GM19372 (cell line): ENCODE measurements around the gene DDX25.

Experiments
- ATAC-seq: cut with Tn5 transposase; IDR thresholded peaks from one replicate; pipeline ENCODE4 v1.9.1; 2021; ENCODE audit warnings: mild to moderate bottlenecking, low read depth, moderate library complexity; ENCODE audit not compliant: unreplicated experiment

DDX25 gene

GRCh38 chr11:125948278-125949051 lies 44.2 kb downstream of the DDX25 start:
- no peak for ATAC-seq

- ATAC-seq: no peak
Observed at GRCh38 chr11:125949271-125950177, 45.2 kb downstream of the DDX25 start.

GRCh38 chr11:125950178-125950490 lies 45.8 kb downstream of the DDX25 start:
- no peak for ATAC-seq

- no peak for ATAC-seq
Observed at GRCh38 chr11:125950696-125951651, 46.7 kb downstream of the DDX25 start.

DNA sequence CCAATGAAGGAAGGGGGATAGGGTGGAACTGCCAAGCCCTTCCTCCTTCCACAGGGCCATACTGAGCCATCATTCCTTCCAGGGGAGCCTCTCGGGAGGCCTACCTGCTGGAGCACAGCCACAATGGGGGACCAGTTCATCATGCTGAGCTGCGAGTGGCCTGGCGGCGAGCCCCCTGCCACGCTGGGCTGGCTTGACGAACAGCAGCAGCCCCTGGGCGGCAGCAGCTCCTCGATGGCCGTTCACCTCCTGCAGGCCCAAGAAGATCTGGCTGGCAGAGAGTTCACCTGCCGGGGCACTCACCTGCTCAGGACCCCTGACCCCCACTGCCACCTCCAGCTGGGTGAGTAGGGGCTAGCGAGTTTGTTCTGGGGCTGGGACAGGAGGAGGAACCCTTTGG lies 47.4 kb downstream of the DDX25 start:
- ATAC-seq: no peak

GRCh38 chr11:125952559-125952958 lies 48.3 kb downstream of the DDX25 start:
- no peak for ATAC-seq

- ATAC-seq: no peak
Observed at GRCh38 chr11:125952973-125953372, 48.7 kb downstream of the DDX25 start.

- no peak for ATAC-seq
Observed at GRCh38 chr11:125953401-125953935, 49.2 kb downstream of the DDX25 start.

- ATAC-seq: no peak
Observed at GRCh38 chr11:125954123-125954944, 50.0 kb downstream of the DDX25 start.

- ATAC-seq: no peak
Observed at GRCh38 chr11:125954945-125955640, 50.8 kb downstream of the DDX25 start.

DNA sequence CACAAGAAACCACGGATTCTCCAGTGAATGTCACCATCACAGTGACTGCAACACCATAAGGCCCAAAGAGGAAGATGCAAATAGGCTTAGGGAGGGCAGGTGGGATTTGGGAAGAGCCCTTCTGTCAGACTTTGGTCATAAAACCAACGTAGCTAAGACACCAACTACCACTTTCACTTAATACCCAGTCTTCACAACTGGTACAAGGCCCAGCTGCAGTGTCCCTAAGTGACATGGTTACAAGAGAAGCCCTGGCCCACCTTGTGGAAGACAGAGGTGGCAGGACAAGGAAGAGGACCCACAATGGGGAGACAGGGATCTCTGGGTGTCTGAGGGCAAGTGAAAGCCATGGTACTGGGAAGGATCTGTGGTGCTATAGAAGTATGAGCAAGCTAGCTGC lies 51.5 kb downstream of the DDX25 start:
- no peak for ATAC-seq

GRCh38 chr11:125956391-125957134 lies 52.3 kb downstream of the DDX25 start:
- ATAC-seq: no peak

- ATAC-seq: no peak
Observed at GRCh38 chr11:125957618-125958332, 53.5 kb downstream of the DDX25 start.

DNA sequence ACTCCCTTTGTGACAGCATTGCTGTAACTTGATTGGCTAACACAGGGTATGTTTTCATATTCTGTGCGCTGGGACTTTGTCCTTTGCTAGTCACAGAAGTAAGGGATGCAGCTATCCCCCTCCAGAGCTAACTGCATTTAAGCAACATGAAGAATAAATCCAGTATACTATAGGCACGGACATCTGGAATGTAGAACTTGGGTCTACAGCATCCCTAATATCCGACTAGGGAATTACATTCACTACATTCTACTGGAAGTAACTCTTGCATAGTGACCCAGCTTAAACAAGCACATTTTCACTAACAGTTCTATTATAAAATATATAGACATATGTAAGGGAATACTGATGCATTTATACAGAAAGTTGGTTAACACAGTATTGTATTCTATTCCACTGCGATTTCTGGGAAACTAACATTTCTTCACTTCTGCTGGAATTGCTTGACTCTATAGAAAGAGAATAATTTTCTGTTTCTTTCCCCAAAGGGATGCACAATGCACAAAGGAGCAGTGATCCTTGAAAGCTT lies 54.6 kb downstream of the DDX25 start:
- ATAC-seq: no peak

- no peak for ATAC-seq
Observed at GRCh38 chr11:125959511-125959910, 55.2 kb downstream of the DDX25 start.

DNA sequence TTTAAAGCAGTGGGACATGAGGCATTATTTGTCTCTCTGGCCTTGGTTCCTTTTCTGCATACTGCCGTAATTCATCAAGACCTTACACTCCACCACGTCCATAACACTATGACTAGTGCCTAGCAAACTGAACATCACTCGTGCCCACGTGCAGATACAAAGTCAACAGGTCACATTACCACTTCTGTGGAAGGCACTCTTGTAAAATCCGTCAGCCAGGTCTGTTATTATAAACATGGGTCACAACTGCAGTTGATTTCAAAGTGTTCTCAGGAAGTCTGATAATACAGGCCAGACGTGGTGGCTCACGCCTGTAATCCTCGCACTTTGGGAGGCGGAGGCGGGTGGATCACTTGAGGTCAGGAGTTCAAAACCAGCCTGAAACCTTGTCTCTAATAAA lies 55.6 kb downstream of the DDX25 start:
- no peak for ATAC-seq

- ATAC-seq: no peak
Observed at GRCh38 chr11:125960771-125961170, 56.5 kb downstream of the DDX25 start.
